Neuron (in vitro differentiated cells): ENCODE measurements around the gene IFNA5.

Source experiments
- H2AFZ ChIP-seq: one replicate; pipeline ENCODE4 v1.6.1; 2013; ENCODE audit warnings: low read depth, mild to moderate bottlenecking, inconsistent platforms, low read length, moderate library complexity
- H3K27me3 ChIP-seq: one replicate; pipeline ENCODE4 v1.6.1; 2013; ENCODE audit warnings: low read length; ENCODE audit not compliant: insufficient read depth
- H3K36me3 ChIP-seq: one replicate; pipeline ENCODE4 v1.6.1; 2013; ENCODE audit warnings: low read length; ENCODE audit not compliant: insufficient read depth
- H3K4me1 ChIP-seq: one replicate; pipeline ENCODE4 v1.6.1; 2013; ENCODE audit warnings: low read length; ENCODE audit not compliant: insufficient read depth
- H3K4me3 ChIP-seq: 2 replicates; pipeline ENCODE4 v1.5.1; 2013; ENCODE audit warnings: mild to moderate bottlenecking, low read length, moderate library complexity
- H3K9me3 ChIP-seq: one replicate; pipeline ENCODE4 v1.6.1; 2013; ENCODE audit warnings: low read length

Gene IFNA5

GRCh38 chr9:21317956-21318923 is 13.1 kb upstream of the IFNA5 start:
- no peaks in the 10 kb centered on the region for H3K9me3 ChIP-seq
- peaks cover 12% of the 10 kb centered on the region for H3K4me1 ChIP-seq
- no peaks in the 10 kb centered on the region for H3K27me3 ChIP-seq
- H3K36me3 ChIP-seq: peaks cover 14% of the 10 kb centered on the region
- H2AFZ ChIP-seq: peak overlapping the region; percentile 23
- H3K4me3 ChIP-seq: no peak overlapping the region

- no peaks in the 10 kb centered on the region for H3K27me3 ChIP-seq
- H3K4me1 ChIP-seq: peaks cover 25% of the 10 kb centered on the region
- no peaks in the 10 kb centered on the region for H3K9me3 ChIP-seq
- H3K4me3 ChIP-seq: no peak overlapping the region
- peaks cover 5% of the 10 kb centered on the region for H3K36me3 ChIP-seq
- H2AFZ ChIP-seq: no peak overlapping the region
These were observed 11.7 kb upstream of the IFNA5 start for GRCh38 chr9:21316860-21317259.

DNA sequence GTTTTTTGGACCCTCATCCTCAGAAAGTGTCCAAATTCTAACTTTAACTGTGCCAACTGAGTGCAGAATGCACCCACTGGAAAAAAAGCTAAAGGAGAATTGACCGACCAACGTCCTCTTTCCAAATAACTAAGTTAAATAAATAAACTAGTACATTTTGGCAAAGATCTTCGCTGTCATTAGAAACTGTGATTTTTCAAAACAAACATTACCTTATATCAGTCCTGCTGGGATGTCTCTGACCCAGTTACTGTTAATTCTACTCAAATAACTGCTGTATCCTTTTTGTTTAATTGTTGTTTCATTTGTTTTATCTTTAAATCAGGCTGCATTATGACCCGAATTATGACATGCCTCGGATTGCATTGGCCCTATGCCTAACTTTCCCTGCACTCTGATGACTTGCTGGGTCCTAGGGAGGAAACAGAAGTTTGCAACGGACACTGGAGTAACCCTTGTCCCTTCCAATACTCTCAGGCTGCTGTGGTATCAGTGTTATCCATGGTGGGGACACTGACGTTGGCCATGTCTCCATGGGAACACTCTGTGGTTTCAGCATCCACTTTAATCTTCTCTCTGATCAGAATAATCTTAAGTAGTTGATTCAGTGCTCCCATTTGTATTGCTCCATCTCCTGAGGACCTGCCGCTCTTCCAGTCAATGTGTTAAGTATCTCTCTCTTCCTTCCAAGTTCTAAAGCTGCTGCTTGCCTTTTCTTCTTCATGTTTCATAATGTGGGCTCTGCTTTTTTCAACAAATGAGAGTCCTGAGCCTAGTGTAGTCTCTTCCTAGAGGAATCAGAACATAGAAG is 11.1 kb upstream of the IFNA5 start:
- H3K4me1 ChIP-seq: peaks cover 28% of the 10 kb centered on the region
- H3K27me3 ChIP-seq: no peaks in the 10 kb centered on the region
- H3K4me3 ChIP-seq: no peak overlapping the region

GRCh38 chr9:21314152-21314551 is 9.0 kb upstream of the IFNA5 start:
- no peak overlapping the region for H2AFZ ChIP-seq
- H3K27me3 ChIP-seq: no peaks in the 10 kb centered on the region
- peaks cover 34% of the 10 kb centered on the region for H3K4me1 ChIP-seq

More for the DNA sequence above, 11.1 kb upstream of the IFNA5 start:
- H2AFZ ChIP-seq: no peak overlapping the region
- no peaks in the 10 kb centered on the region for H3K36me3 ChIP-seq
- no peaks in the 10 kb centered on the region for H3K9me3 ChIP-seq

GRCh38 chr9:21311889-21312288 is 6.8 kb upstream of the IFNA5 start:
- Histone ChIP-seq H3K36me3 (no peaks in the 10 kb centered on the region), H2AFZ (peak overlapping the region; percentile 12), H3K4me1 (peaks cover 22% of the 10 kb centered on the region), H3K4me3 (peak overlapping the region; percentile 43), H3K27me3 (no peaks in the 10 kb centered on the region), H3K9me3 (no peaks in the 10 kb centered on the region)

More at GRCh38 chr9:21314152-21314551, 9.0 kb upstream of the IFNA5 start:
- Histone ChIP-seq H3K9me3 (no peaks in the 10 kb centered on the region), H3K36me3 (no peaks in the 10 kb centered on the region), H3K4me3 (no peak overlapping the region)

DNA sequence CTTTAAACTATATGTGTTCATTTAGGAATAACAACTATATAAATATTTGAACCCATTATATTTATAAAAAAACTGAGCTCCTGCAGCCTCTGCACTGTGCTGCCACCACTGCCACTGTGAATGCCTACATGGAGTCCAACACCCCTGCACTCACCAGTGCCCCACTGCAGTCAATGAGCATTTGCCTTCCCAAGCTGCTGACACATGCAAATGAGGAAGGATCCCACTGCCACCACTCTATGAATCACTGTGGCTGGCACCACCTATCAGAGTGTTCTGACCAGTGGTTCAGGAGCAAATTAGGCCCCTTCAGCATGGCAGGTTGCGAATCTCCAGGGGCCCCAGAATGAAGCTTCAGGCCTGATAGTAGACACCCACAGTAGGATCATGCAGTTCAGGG is 9.1 kb downstream of the IFNA5 start:
- H3K27me3 ChIP-seq: peaks cover 3% of the 10 kb centered on the region
- H2AFZ ChIP-seq: no peak overlapping the region
- no peaks in the 10 kb centered on the region for H3K4me1 ChIP-seq
- H3K36me3 ChIP-seq: no peaks in the 10 kb centered on the region
- H3K9me3 ChIP-seq: no peaks in the 10 kb centered on the region
- H3K4me3 ChIP-seq: no peak overlapping the region

- H3K9me3 ChIP-seq: no peaks in the 10 kb centered on the region
- H3K4me1 ChIP-seq: no peaks in the 10 kb centered on the region
- no peak overlapping the region for H2AFZ ChIP-seq
- H3K27me3 ChIP-seq: peaks cover 3% of the 10 kb centered on the region
- no peak overlapping the region for H3K4me3 ChIP-seq
- H3K36me3 ChIP-seq: no peaks in the 10 kb centered on the region
These were observed 10.1 kb downstream of the IFNA5 start for GRCh38 chr9:21294904-21295538.

DNA sequence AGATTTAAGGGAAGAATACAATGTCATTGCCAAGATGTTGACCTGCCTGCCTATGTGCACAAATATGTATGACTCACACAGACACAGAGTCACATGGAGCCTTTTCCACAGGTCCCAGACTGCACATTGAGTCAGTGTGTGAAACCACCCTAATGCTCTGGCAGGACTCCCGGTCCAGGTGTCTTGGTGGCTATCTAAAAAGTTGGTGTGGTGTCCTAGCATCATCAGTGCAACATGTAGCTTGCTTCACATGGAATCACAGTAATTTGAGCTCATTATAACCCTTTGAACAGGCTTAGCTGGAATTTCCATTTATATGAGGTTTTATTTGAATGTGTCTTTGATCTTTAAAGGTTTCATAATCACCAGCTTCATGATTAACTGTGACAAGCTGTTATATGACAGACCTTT is 10.7 kb downstream of the IFNA5 start:
- Histone ChIP-seq H3K36me3 (no peaks in the 10 kb centered on the region), H3K4me1 (no peaks in the 10 kb centered on the region), H3K27me3 (peaks cover 3% of the 10 kb centered on the region), H3K9me3 (no peaks in the 10 kb centered on the region), H3K4me3 (no peak overlapping the region), H2AFZ (no peak overlapping the region)

DNA sequence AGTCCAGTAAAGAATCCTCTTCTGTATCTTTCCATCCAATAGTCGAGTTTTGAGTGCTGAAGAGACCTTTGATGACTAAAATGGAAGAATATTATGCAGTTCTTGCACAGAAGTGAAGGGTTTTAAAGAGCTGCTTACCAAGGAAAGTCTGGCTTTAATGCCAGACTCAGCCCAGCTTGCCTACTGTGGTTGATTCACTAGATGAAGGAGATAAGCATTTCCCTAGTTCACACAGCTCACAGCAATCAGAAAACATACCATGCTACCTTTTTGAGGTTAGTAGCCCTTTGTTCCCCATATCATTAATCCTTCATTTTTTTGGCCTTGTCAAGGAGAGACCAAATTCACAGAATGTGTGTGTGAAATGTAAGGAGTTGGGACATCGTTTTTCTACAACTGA is 15.3 kb downstream of the IFNA5 start:
- Histone ChIP-seq H2AFZ (no peak overlapping the region), H3K4me1 (no peaks in the 10 kb centered on the region), H3K36me3 (no peaks in the 10 kb centered on the region), H3K9me3 (no peaks in the 10 kb centered on the region), H3K27me3 (peaks cover 3% of the 10 kb centered on the region), H3K4me3 (no peak overlapping the region)

DNA sequence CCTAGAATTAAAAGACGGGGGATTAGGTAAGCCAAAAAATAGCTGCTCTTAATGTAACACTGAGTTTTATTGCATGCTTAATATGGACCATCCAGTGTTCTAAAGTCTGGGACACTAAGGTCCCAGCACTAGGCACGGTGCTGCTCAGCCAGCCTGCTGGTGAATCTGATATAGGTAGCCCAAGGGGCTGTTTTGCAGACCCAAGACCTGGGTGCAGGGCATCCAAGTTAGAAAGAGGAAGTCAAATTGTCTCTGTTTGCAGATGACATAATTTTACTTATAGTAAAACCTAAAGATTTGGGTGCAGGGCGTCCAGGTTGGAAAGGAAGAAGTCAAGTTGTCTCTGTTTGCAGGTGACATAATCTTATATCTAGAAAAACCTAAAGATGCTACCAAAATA is 17.8 kb downstream of the IFNA5 start:
- Histone ChIP-seq H3K27me3 (no peaks in the 10 kb centered on the region), H3K9me3 (no peaks in the 10 kb centered on the region), H3K4me3 (no peak overlapping the region), H3K4me1 (no peaks in the 10 kb centered on the region), H3K36me3 (no peaks in the 10 kb centered on the region), H2AFZ (no peak overlapping the region)

DNA sequence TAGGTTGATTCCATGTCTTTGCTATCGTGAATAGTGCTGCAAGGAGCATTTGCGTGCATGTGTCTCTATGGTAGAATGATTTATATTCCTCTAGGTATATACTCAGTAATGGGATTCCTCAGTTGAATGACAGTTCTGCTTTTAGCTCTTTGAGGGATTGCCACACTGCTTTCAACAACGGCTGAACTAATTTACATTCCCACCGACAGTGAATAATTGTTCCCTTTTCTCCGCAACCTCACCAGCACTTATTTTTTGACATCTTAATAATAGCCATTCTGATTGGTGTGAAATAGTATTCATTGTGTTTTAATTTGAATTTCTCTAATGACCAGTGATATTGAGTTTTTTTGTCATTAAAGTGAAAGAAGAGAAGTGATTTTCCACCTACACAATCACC is 18.5 kb downstream of the IFNA5 start:
- H3K4me3 ChIP-seq: no peak overlapping the region
- no peak overlapping the region for H2AFZ ChIP-seq
- no peaks in the 10 kb centered on the region for H3K27me3 ChIP-seq
- H3K9me3 ChIP-seq: no peaks in the 10 kb centered on the region
- no peaks in the 10 kb centered on the region for H3K36me3 ChIP-seq
- no peaks in the 10 kb centered on the region for H3K4me1 ChIP-seq

DNA sequence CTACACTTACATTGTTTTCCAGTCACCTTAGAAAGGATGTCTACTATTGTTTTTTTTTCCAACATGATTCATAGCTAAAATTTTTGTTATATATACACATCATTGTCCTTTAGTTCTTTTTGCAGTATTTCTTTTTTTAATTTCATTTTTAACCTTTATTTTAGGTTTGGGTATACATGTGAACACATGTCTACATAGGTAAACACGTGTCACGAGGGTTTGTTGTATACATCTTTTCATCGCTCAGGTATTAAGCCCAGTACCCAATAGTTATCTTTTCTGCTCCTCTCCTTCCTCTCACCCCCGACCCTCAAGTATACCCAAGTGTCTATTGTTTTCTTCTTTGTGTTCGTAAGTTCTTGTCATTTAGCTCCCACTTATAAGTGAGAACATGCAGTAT is 19.0 kb downstream of the IFNA5 start:
- H2AFZ ChIP-seq: no peak overlapping the region
- no peaks in the 10 kb centered on the region for H3K36me3 ChIP-seq
- no peaks in the 10 kb centered on the region for H3K9me3 ChIP-seq
- H3K4me3 ChIP-seq: no peak overlapping the region
- no peaks in the 10 kb centered on the region for H3K27me3 ChIP-seq
- no peaks in the 10 kb centered on the region for H3K4me1 ChIP-seq

DNA sequence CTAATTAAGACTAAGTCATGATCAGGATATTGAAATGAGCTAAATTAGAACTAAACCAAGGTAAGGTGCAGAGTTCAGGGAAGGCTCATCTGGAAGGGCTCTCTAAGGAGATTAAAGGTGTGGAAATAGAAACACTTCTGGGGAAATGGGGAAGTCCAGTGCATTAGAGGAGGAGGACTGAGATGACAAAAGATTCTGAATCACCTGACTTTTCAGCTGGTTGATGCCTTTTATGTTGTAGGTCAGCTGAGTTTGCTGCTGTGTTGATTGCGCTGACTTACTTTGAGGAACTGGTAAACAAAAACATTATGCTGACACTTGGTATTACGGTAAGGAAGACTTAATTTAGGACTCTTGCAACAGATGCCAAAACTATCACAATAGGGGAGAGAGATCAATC is 23.8 kb downstream of the IFNA5 start:
- H2AFZ ChIP-seq: no peak overlapping the region
- H3K4me3 ChIP-seq: no peak overlapping the region
- no peaks in the 10 kb centered on the region for H3K9me3 ChIP-seq
- H3K4me1 ChIP-seq: no peaks in the 10 kb centered on the region
- no peaks in the 10 kb centered on the region for H3K27me3 ChIP-seq
- H3K36me3 ChIP-seq: no peaks in the 10 kb centered on the region
